Nephron progenitor cell (in vitro differentiated cells): ENCODE data around the gene EXOC4.

Experiments used
- DNase-seq: peaks from one replicate; pipeline ENCODE4 v3.0.0; 2021
- H3K27ac Mint-ChIP-seq: 2 replicates; pipeline ENCODE4 v1.8.0; 2021; ENCODE audit warnings: mild to moderate bottlenecking, moderate library complexity, mixed read lengths
- H3K27me3 Mint-ChIP-seq: 2 replicates; pipeline ENCODE4 v1.8.0; 2021; ENCODE audit warnings: mild to moderate bottlenecking, low read depth, mixed read lengths; ENCODE audit not compliant: poor library complexity
- H3K36me3 Mint-ChIP-seq: 2 replicates; pipeline ENCODE4 v1.8.0; 2021; ENCODE audit warnings: low read depth, mixed read lengths
- H3K4me1 Mint-ChIP-seq: 2 replicates; pipeline ENCODE4 v1.8.0; 2021; ENCODE audit warnings: mixed read lengths
- H3K4me3 Mint-ChIP-seq: 2 replicates; pipeline ENCODE4 v1.8.0; 2021; ENCODE audit warnings: mild to moderate bottlenecking, moderate library complexity, mixed read lengths
- H3K9me3 Mint-ChIP-seq: 2 replicates; pipeline ENCODE4 v1.8.0; 2021; ENCODE audit warnings: mild to moderate bottlenecking, moderate library complexity, mixed read lengths
- CTCF ChIP-seq: fragments of 200-600 bp; sonication (generic); IDR thresholded peaks from 2 replicates; pipeline ENCODE4 v1.5.0; 2021; ENCODE audit warnings: antibody characterized with exemption

Gene EXOC4

GRCh38 chr7:133246558-133246957 is 6.3 kb upstream of the EXOC4 start:
- Mint-ChIP-seq H3K4me3 (no peak overlapping the region), H3K27me3 (peaks cover 9% of the 10 kb centered on the region)

GRCh38 chr7:133248901-133249300 is 4.0 kb upstream of the EXOC4 start:
- Mint-ChIP-seq H3K36me3 (no peaks in the 10 kb centered on the region), H3K9me3 (peaks cover 12% of the 10 kb centered on the region)

More at GRCh38 chr7:133246558-133246957, 6.3 kb upstream of the EXOC4 start:
- no peak for TF ChIP-seq CTCF
- H3K9me3 Mint-ChIP-seq, result peaks cover 12% of the 10 kb centered on the region
- H3K36me3 Mint-ChIP-seq, result no peaks in the 10 kb centered on the region
- DNase-seq, result no peak
- no peak overlapping the region for H3K27ac Mint-ChIP-seq
- no peaks in the 10 kb centered on the region for H3K4me1 Mint-ChIP-seq

GRCh38 chr7:133252506-133252857 is 396 bp upstream of the EXOC4 start:
- DNase-seq, result no peak
- H3K4me3 Mint-ChIP-seq, result peak overlapping the region; percentile 96
- H3K27me3 Mint-ChIP-seq, result no peaks in the 10 kb centered on the region
- peaks cover 20% of the 10 kb centered on the region for H3K36me3 Mint-ChIP-seq
- peaks cover 12% of the 10 kb centered on the region for H3K9me3 Mint-ChIP-seq
- TF ChIP-seq CTCF, result no peak
- no peak overlapping the region for H3K27ac Mint-ChIP-seq
- peaks cover 31% of the 10 kb centered on the region for H3K4me1 Mint-ChIP-seq

More at GRCh38 chr7:133248901-133249300, 4.0 kb upstream of the EXOC4 start:
- Mint-ChIP-seq H3K4me1 (peaks cover 8% of the 10 kb centered on the region), H3K4me3 (no peak overlapping the region), H3K27ac (no peak overlapping the region), H3K27me3 (no peaks in the 10 kb centered on the region)
- no peak for DNase-seq
- TF ChIP-seq CTCF, result no peak

GRCh38 chr7:133253519-133253875 is 619 bp downstream of the EXOC4 start:
- Mint-ChIP-seq H3K27me3 (no peaks in the 10 kb centered on the region), H3K27ac (peak overlapping the region; percentile 91), H3K4me1 (peaks cover 31% of the 10 kb centered on the region), H3K4me3 (peak overlapping the region; percentile 96), H3K9me3 (peaks cover 11% of the 10 kb centered on the region), H3K36me3 (peaks cover 20% of the 10 kb centered on the region)
- DNase-seq, result peak; percentile 13
- no peak for TF ChIP-seq CTCF

GRCh38 chr7:133255486-133255885 is 2.6 kb downstream of the EXOC4 start:
- DNase-seq, result no peak
- Mint-ChIP-seq H3K4me3 (peak overlapping the region; percentile 96), H3K27me3 (no peaks in the 10 kb centered on the region), H3K27ac (no peak overlapping the region), H3K9me3 (no peaks in the 10 kb centered on the region), H3K4me1 (peaks cover 31% of the 10 kb centered on the region), H3K36me3 (peaks cover 29% of the 10 kb centered on the region)
- no peak for TF ChIP-seq CTCF

GRCh38 chr7:133258174-133258573 is 5.3 kb downstream of the EXOC4 start:
- Mint-ChIP-seq H3K4me1 (peaks cover 26% of the 10 kb centered on the region), H3K36me3 (peaks cover 51% of the 10 kb centered on the region), H3K27ac (peak overlapping the region; percentile 53), H3K4me3 (no peak overlapping the region), H3K9me3 (peaks cover 4% of the 10 kb centered on the region), H3K27me3 (no peaks in the 10 kb centered on the region)
- no peak for DNase-seq
- TF ChIP-seq CTCF, result no peak
